Measurements from ENCODE around the gene ABCD1. TPM values are rescaled to one million over a fixed set of nuclear protein-coding genes. Genes with fewer than 3 reads are reported as not detected.

ABCD1 gene
- total RNA-seq, 1 donor from 2014 or later, result 27.2 TPM

GRCh38 chrX:153733651-153734240 is 9.1 kb downstream of the ABCD1 start:
- no peaks in the 10 kb centered on the region for H3K27me3 Mint-ChIP-seq (ENCODE audit: low read depth, unreplicated experiment)
- Histone ChIP-seq H2AFZ (ENCODE audit: low read depth, low read length) (no peak overlapping the region), H3K79me2 (ENCODE audit: insufficient read depth, low read length) (no peaks in the 10 kb centered on the region), H3K9ac (ENCODE audit: low read length) (no peak overlapping the region), H3K4me2 (ENCODE audit: low read length) (no peak overlapping the region), H4K20me1 (ENCODE audit: insufficient read depth, low read length) (peaks cover 4% of the 10 kb centered on the region), H3K27ac (ENCODE audit: low read depth, low read length) (no peak overlapping the region), H3K9me3 (ENCODE audit: insufficient read depth, low read depth, low read length) (no peaks in the 10 kb centered on the region), H3K4me3 (ENCODE audit: insufficient read depth, low read depth, low read length) (no peak overlapping the region), H3K4me1 (ENCODE audit: insufficient read depth, low read length) (peaks cover 3% of the 10 kb centered on the region), H3K27me3 (ENCODE audit: insufficient read depth, low read length) (no peaks in the 10 kb centered on the region), H3K36me3 (ENCODE audit: insufficient read depth, low read length) (no peaks in the 10 kb centered on the region)
- no peak for TF ChIP-seq EZH2 (IDR thresholded peaks at IDR 0.05; ENCODE audit: insufficient read depth, low read length)
- TF ChIP-seq CTCF (IDR thresholded peaks at IDR 0.05; ENCODE audit: insufficient read depth, low read depth, low read length), result no peak
- peaks cover 17% of the 10 kb centered on the region for H3K36me3 Mint-ChIP-seq (ENCODE audit: low read depth, unreplicated experiment)
- no peak for DNase-seq (ENCODE audit: low read depth)
- no peak overlapping the region for H3K4me3 Mint-ChIP-seq (ENCODE audit: unreplicated experiment)
- no peak for FAIRE-seq
- no peaks in the 10 kb centered on the region for H3K9me3 Mint-ChIP-seq (ENCODE audit: unreplicated experiment)
- H3K4me1 Mint-ChIP-seq (ENCODE audit: low read depth, unreplicated experiment), result no peaks in the 10 kb centered on the region
- no peak overlapping the region for H3K27ac Mint-ChIP-seq (ENCODE audit: unreplicated experiment)

GRCh38 chrX:153734871-153735270 is 10.2 kb downstream of the ABCD1 start:
- Histone ChIP-seq H2AFZ (ENCODE audit: low read depth, low read length) (no peak overlapping the region), H3K27me3 (ENCODE audit: insufficient read depth, low read length) (no peaks in the 10 kb centered on the region), H3K27ac (ENCODE audit: low read depth, low read length) (no peak overlapping the region), H3K79me2 (ENCODE audit: insufficient read depth, low read length) (no peaks in the 10 kb centered on the region), H4K20me1 (ENCODE audit: insufficient read depth, low read length) (peaks cover 4% of the 10 kb centered on the region), H3K9ac (ENCODE audit: low read length) (no peak overlapping the region), H3K9me3 (ENCODE audit: insufficient read depth, low read depth, low read length) (no peaks in the 10 kb centered on the region), H3K4me3 (ENCODE audit: insufficient read depth, low read depth, low read length) (no peak overlapping the region), H3K36me3 (ENCODE audit: insufficient read depth, low read length) (no peaks in the 10 kb centered on the region), H3K4me1 (ENCODE audit: insufficient read depth, low read length) (peaks cover 3% of the 10 kb centered on the region), H3K4me2 (ENCODE audit: low read length) (no peak overlapping the region)
- FAIRE-seq (no peak), DNase-seq (ENCODE audit: low read depth) (no peak)
- no peak overlapping the region for H3K27ac Mint-ChIP-seq (ENCODE audit: unreplicated experiment)
- H3K4me1 Mint-ChIP-seq (ENCODE audit: low read depth, unreplicated experiment), result no peaks in the 10 kb centered on the region
- no peak overlapping the region for H3K4me3 Mint-ChIP-seq (ENCODE audit: unreplicated experiment)
- peaks cover 17% of the 10 kb centered on the region for H3K36me3 Mint-ChIP-seq (ENCODE audit: low read depth, unreplicated experiment)
- no peaks in the 10 kb centered on the region for H3K27me3 Mint-ChIP-seq (ENCODE audit: low read depth, unreplicated experiment)
- TF ChIP-seq CTCF (IDR thresholded peaks at IDR 0.05; ENCODE audit: insufficient read depth, low read depth, low read length), result no peak
- no peak for TF ChIP-seq EZH2 (IDR thresholded peaks at IDR 0.05; ENCODE audit: insufficient read depth, low read length)
- H3K9me3 Mint-ChIP-seq (ENCODE audit: unreplicated experiment), result no peaks in the 10 kb centered on the region

- no peaks in the 10 kb centered on the region for H3K9me3 Mint-ChIP-seq (ENCODE audit: unreplicated experiment)
Observed at GRCh38 chrX:153735274-153735673, 10.6 kb downstream of the ABCD1 start.

More at GRCh38 chrX:153735274-153735673, 10.6 kb downstream of the ABCD1 start:
- Histone ChIP-seq H3K4me3 (ENCODE audit: insufficient read depth, low read depth, low read length) (no peak overlapping the region), H3K9ac (ENCODE audit: low read length) (no peak overlapping the region), H3K4me1 (ENCODE audit: insufficient read depth, low read length) (peaks cover 3% of the 10 kb centered on the region), H3K27me3 (ENCODE audit: insufficient read depth, low read length) (no peaks in the 10 kb centered on the region), H2AFZ (ENCODE audit: low read depth, low read length) (no peak overlapping the region), H3K4me2 (ENCODE audit: low read length) (no peak overlapping the region), H4K20me1 (ENCODE audit: insufficient read depth, low read length) (peaks cover 4% of the 10 kb centered on the region), H3K27ac (ENCODE audit: low read depth, low read length) (no peak overlapping the region), H3K79me2 (ENCODE audit: insufficient read depth, low read length) (no peaks in the 10 kb centered on the region), H3K36me3 (ENCODE audit: insufficient read depth, low read length) (no peaks in the 10 kb centered on the region), H3K9me3 (ENCODE audit: insufficient read depth, low read depth, low read length) (no peaks in the 10 kb centered on the region)
- TF ChIP-seq CTCF (IDR thresholded peaks at IDR 0.05; ENCODE audit: insufficient read depth, low read depth, low read length) (no peak), EZH2 (IDR thresholded peaks at IDR 0.05; ENCODE audit: insufficient read depth, low read length) (no peak)
- no peak overlapping the region for H3K27ac Mint-ChIP-seq (ENCODE audit: unreplicated experiment)
- H3K27me3 Mint-ChIP-seq (ENCODE audit: low read depth, unreplicated experiment), result no peaks in the 10 kb centered on the region
- H3K4me3 Mint-ChIP-seq (ENCODE audit: unreplicated experiment), result no peak overlapping the region
- DNase-seq (ENCODE audit: low read depth) (no peak), FAIRE-seq (peak; percentile 99)
- no peaks in the 10 kb centered on the region for H3K4me1 Mint-ChIP-seq (ENCODE audit: low read depth, unreplicated experiment)
- peaks cover 17% of the 10 kb centered on the region for H3K36me3 Mint-ChIP-seq (ENCODE audit: low read depth, unreplicated experiment)

Data from astrocyte (in vitro differentiated cells and primary cell).